Activated CD8-positive, alpha-beta memory T cell treated with anti-CD3 and anti-CD28 coated beads for 48 hours (primary cell): ENCODE results near the gene PCF11.
"Not testable (repeated sequence)": the region's sequence is repeated elsewhere in the genome, so short reads cannot be mapped to it uniquely, and the experiment has no call there.

Experiments used
- DNase-seq, 3 experiments: peaks; one replicate each; pipeline ENCODE4 v3.0.0-alpha.2; 2020; ENCODE audit warnings: low read depth in 2 of 3, low spot score in 2 of 3

The PCF11 gene

GRCh38 chr11:83156996-83157593, at the start of gene PCF11:
Gene PCF11, plus strand, starts transcription at chr11:83157131. Its CDS starts 309 bp downstream, at chr11:83157440.
- DNase-seq = peak in 2 of 3 experiments; percentile 82 to 91

- no peak for DNase-seq
These were observed 44.0 kb upstream of the PCF11 start for GRCh38 chr11:83112886-83113285.

- DNase-seq = no peak
These were observed 41.9 kb upstream of the PCF11 start for GRCh38 chr11:83115026-83115425.

GRCh38 chr11:83115551-83115950, 41.4 kb upstream of the PCF11 start:
- DNase-seq = no peak

- no peak for DNase-seq
These were observed 40.8 kb upstream of the PCF11 start for GRCh38 chr11:83116015-83116641.

GRCh38 chr11:83118814-83119213, 38.1 kb upstream of the PCF11 start:
- no peak for DNase-seq

- DNase-seq = no peak
These were observed 37.7 kb upstream of the PCF11 start for GRCh38 chr11:83119216-83119615.

- no peak for DNase-seq
These were observed 36.6 kb upstream of the PCF11 start for GRCh38 chr11:83120327-83120726.

- no peak for DNase-seq
These were observed 34.9 kb upstream of the PCF11 start for GRCh38 chr11:83122050-83122449.

- DNase-seq = no peak
These were observed 34.2 kb upstream of the PCF11 start for GRCh38 chr11:83122766-83123165.

- no peak for DNase-seq
These were observed 32.1 kb upstream of the PCF11 start for GRCh38 chr11:83124636-83125424.

- no peak for DNase-seq
These were observed 31.4 kb upstream of the PCF11 start for GRCh38 chr11:83125577-83125976.

- no peak for DNase-seq
These were observed 29.7 kb upstream of the PCF11 start for GRCh38 chr11:83127310-83127637.

GRCh38 chr11:83132191-83132590, 24.7 kb upstream of the PCF11 start:
- no peak for DNase-seq

GRCh38 chr11:83133266-83133665, 23.7 kb upstream of the PCF11 start:
- not testable (repeated sequence) for DNase-seq

- no peak for DNase-seq
These were observed 17.6 kb upstream of the PCF11 start for GRCh38 chr11:83139310-83139709.

GRCh38 chr11:83140691-83141455, 16.1 kb upstream of the PCF11 start:
- DNase-seq = no peak

- DNase-seq = no peak
These were observed 9.0 kb upstream of the PCF11 start for GRCh38 chr11:83147895-83148294.

GRCh38 chr11:83150450-83150849, 6.5 kb upstream of the PCF11 start:
- DNase-seq = no peak

GRCh38 chr11:83151274-83151977, 5.5 kb upstream of the PCF11 start:
- no peak for DNase-seq

GRCh38 chr11:83152264-83152663, 4.7 kb upstream of the PCF11 start:
- no peak for DNase-seq
